Tibial nerve (tissue), 4 donors: ENCODE data around the gene ACTN1. TPM values are rescaled to one million over a fixed set of nuclear protein-coding genes. Genes with fewer than 3 reads are reported as not detected.
A peak's percentile ranks its signal among the peaks of the same experiment; 100 is the strongest.

Source experiments
- DNase-seq, 2 donors: peaks; one replicate each; pipeline ENCODE4 v3.0.0-alpha.2; 2019; ENCODE audit warnings: low spot score in 2 of 2
- H3K27ac ChIP-seq, 4 donors: fragments of 200-600 bp; sonication (generic) in 3 of 4; one replicate each; pipeline ENCODE4 v1.5.1; 2017 to 2019; ENCODE audit warnings: mild to moderate bottlenecking in 1 of 4
- H3K27me3 ChIP-seq, 2 donors: fragments of 200-600 bp; sonication (generic) in 1 of 2; one replicate each; pipeline versions ENCODE4 v1.5.1 to v1.6.0; 2017 to 2019
- H3K36me3 ChIP-seq, 3 donors: fragments of 200-600 bp; sonication (generic); one replicate each; pipeline ENCODE4 v1.5.1; 2018 to 2019
- H3K4me1 ChIP-seq, 4 donors: fragments of 200-600 bp; sonication (generic) in 3 of 4; one replicate each; pipeline ENCODE4 v1.5.1; 2017 to 2019
- H3K4me3 ChIP-seq, 4 donors: fragments of 200-600 bp; sonication (generic) in 3 of 4; one replicate each; pipeline ENCODE4 v1.5.1; 2017 to 2019; ENCODE audit warnings: mild to moderate bottlenecking in 1 of 4, moderate library complexity in 1 of 4
- H3K9me3 ChIP-seq, 4 donors: fragments of 200-600 bp; sonication (generic) in 3 of 4; one replicate each; pipeline ENCODE4 v1.5.1; 2017 to 2019
- CTCF ChIP-seq, 5 experiments: fragments of 200-600 bp in 3 of 5; fragments of 450-650 bp in 2 of 5; sonication (generic) in 3 of 5; IDR thresholded peaks; one replicate each; pipeline ENCODE4 v1.5.1; 2016 to 2019; ENCODE audit warnings: antibody characterized with exemption in 5 of 5, mild to moderate bottlenecking in 3 of 5, moderate library complexity in 2 of 5
- EP300 ChIP-seq, 2 donors: sonication (generic); formaldehyde crosslinking; IDR thresholded peaks; one replicate each; pipeline ENCODE4 v1.6.1; 2017; ENCODE audit warnings: antibody characterized with exemption in 2 of 2, mild to moderate bottlenecking in 1 of 2
- POLR2A ChIP-seq, 2 donors: fragments of 450-650 bp; IDR thresholded peaks; one replicate each; pipeline ENCODE4 v1.6.1; 2017; ENCODE audit warnings: antibody characterized with exemption in 2 of 2, mild to moderate bottlenecking in 2 of 2, moderate library complexity in 2 of 2
- WGBS, 2 donors: methylation state at CpG; one replicate each; pipeline ENCODE4 v1.1.5; 2018; 5-methylcytosine and 5-hydroxymethylcytosine counted together
- total RNA-seq, 4 donors: library from RNA; depleted of rRNA; stranded (reverse); fragments of >200 nt; gene quantifications; one replicate each; pipeline ENCODE4 v1.1.0, GENCODE V29; 2016

ACTN1 gene
- total RNA-seq, 4 donors from 2014 or later, result 130 to 273 (median 152) TPM

GRCh38 chr14:68936980-68937379 lies 42.1 kb downstream of the ACTN1 start:
- H3K4me3 ChIP-seq, result no peak overlapping the region
- H3K27ac ChIP-seq, result peak overlapping the region; percentile 50 to 89 (median 78)
- DNase-seq, result no peak

GRCh38 chr14:68936476-68936875 lies 42.6 kb downstream of the ACTN1 start:
- peak overlapping the region in 3 of 4 donors; percentile 50 to 89 (median 83) for H3K27ac ChIP-seq
- no peaks in the 10 kb centered on the region for H3K36me3 ChIP-seq
- TF ChIP-seq POLR2A (IDR thresholded peaks at IDR 0.05) (no peak), CTCF (IDR thresholded peaks at IDR 0.05) (no peak), EP300 (IDR thresholded peaks at IDR 0.05) (no peak)
- no peaks in the 10 kb centered on the region for H3K9me3 ChIP-seq
- 56 to 65% methylated on average over 8 of the region's 8 CpGs for WGBS, 2 donors
- no peaks in the 10 kb centered on the region for H3K27me3 ChIP-seq
- no peak for DNase-seq
- peak overlapping the region in 1 of 4 donors; percentile 6 for H3K4me3 ChIP-seq
- H3K4me1 ChIP-seq, result peaks cover 0 to 62% (median 27%) of the 10 kb centered on the region in 4 donors

More at GRCh38 chr14:68936980-68937379, 42.1 kb downstream of the ACTN1 start:
- H3K9me3 ChIP-seq, result no peaks in the 10 kb centered on the region
- TF ChIP-seq CTCF (IDR thresholded peaks at IDR 0.05) (no peak), POLR2A (IDR thresholded peaks at IDR 0.05) (no peak), EP300 (IDR thresholded peaks at IDR 0.05) (no peak)
- H3K27me3 ChIP-seq, result no peaks in the 10 kb centered on the region
- 70 to 76% methylated on average over 2 of the region's 2 CpGs for WGBS, 2 donors
- H3K36me3 ChIP-seq, result no peaks in the 10 kb centered on the region
- H3K4me1 ChIP-seq, result peaks cover 0 to 66% (median 28%) of the 10 kb centered on the region in 4 donors

GRCh38 chr14:68935761-68936214 lies 43.3 kb downstream of the ACTN1 start:
- TF ChIP-seq EP300 (IDR thresholded peaks at IDR 0.05), result peak in 1 of 2 donors; percentile 66
- no peak for TF ChIP-seq CTCF (IDR thresholded peaks at IDR 0.05)
- no peak for TF ChIP-seq POLR2A (IDR thresholded peaks at IDR 0.05)
- peak overlapping the region in 3 of 4 donors; percentile 50 to 89 (median 83) for H3K27ac ChIP-seq
- DNase-seq, result no peak
- H3K36me3 ChIP-seq, result no peaks in the 10 kb centered on the region
- H3K27me3 ChIP-seq, result no peaks in the 10 kb centered on the region
- whole genome bisulfite sequencing, 2 donors, result 57 to 72% methylated on average over 6 of the region's 6 CpGs
- no peaks in the 10 kb centered on the region for H3K9me3 ChIP-seq
- H3K4me1 ChIP-seq, result peaks cover 0 to 55% (median 25%) of the 10 kb centered on the region in 4 donors
- no peak overlapping the region for H3K4me3 ChIP-seq

- no peak for DNase-seq
- H3K4me3 ChIP-seq, result no peak overlapping the region
- no peaks in the 10 kb centered on the region for H3K27me3 ChIP-seq
- no peaks in the 10 kb centered on the region for H3K36me3 ChIP-seq
- peaks cover 0 to 38% (median 14%) of the 10 kb centered on the region in 4 donors for H3K4me1 ChIP-seq
- no peak for TF ChIP-seq EP300 (IDR thresholded peaks at IDR 0.05)
- no peak for TF ChIP-seq CTCF (IDR thresholded peaks at IDR 0.05)
- TF ChIP-seq POLR2A (IDR thresholded peaks at IDR 0.05), result no peak
- H3K27ac ChIP-seq, result no peak overlapping the region
- no peaks in the 10 kb centered on the region for H3K9me3 ChIP-seq
- 92 to 95% methylated on average over 9 of the region's 9 CpGs for WGBS, 2 donors
Observed at GRCh38 chr14:68934066-68934465, 45.0 kb downstream of the ACTN1 start.

GRCh38 chr14:68932686-68933085 lies 46.4 kb downstream of the ACTN1 start:
- H3K9me3 ChIP-seq, result no peaks in the 10 kb centered on the region
- TF ChIP-seq POLR2A (IDR thresholded peaks at IDR 0.05) (no peak), EP300 (IDR thresholded peaks at IDR 0.05) (no peak), CTCF (IDR thresholded peaks at IDR 0.05) (no peak)
- H3K4me1 ChIP-seq, result peaks cover 0 to 30% (median 6%) of the 10 kb centered on the region in 4 donors
- no peak overlapping the region for H3K4me3 ChIP-seq
- H3K27ac ChIP-seq, result no peak overlapping the region
- H3K27me3 ChIP-seq, result no peaks in the 10 kb centered on the region
- no peaks in the 10 kb centered on the region for H3K36me3 ChIP-seq
- DNase-seq, result no peak
- WGBS, 2 donors, result 89 to 97% methylated on average over 5 of the region's 5 CpGs
